Stimulated activated CD8-positive, alpha-beta memory T cell treated with anti-CD3 and anti-CD28 coated beads, Interleukin-7, amount 100 ng/mL, for 24 hours (primary cell): ENCODE data around the gene MPPED2.
"Not testable (repeated sequence)": the region's sequence is repeated elsewhere in the genome, so short reads cannot be mapped to it uniquely, and the experiment has no call there.

Experiments used
- DNase-seq: peaks from one replicate; pipeline ENCODE4 v3.0.0-alpha.2; 2020; ENCODE audit warnings: low read depth

MPPED2 gene

DNA sequence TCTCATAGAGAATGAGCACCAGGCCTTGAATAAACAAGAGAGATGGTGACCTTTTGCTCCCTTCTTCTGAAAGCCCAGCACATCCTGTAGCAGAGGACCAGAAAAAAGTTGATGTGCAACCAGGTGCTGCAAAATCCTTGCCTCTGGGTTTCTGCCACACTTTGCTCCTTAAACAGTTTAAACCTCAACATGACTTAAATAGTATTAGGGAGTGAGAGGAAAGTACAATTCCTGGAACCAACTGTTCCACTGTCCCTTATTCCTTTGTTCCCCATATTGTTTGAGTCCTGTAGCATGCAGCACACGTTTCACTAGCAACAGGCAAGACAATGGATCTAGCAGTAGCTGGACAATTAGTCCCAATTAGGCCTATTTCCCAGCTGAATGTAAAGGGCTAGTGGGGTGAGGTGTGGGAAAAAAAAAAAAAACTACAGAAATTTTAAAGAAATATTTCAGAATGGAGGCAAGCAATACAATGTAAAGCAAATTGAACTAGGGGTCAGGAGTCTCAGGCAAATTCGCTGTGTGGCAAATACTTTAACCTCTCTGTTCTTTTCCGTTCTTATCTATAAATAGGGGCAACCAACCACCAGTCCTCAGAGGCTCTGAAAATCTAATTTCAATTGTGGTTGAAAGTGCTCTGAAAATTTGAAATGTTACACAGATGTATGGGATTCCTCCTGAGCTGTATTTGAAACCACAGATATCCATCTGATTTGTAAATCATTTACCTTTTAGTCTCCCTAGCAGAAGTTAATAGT is 6.6 kb downstream of the MPPED2 start:
- DNase-seq, result no peak

DNA sequence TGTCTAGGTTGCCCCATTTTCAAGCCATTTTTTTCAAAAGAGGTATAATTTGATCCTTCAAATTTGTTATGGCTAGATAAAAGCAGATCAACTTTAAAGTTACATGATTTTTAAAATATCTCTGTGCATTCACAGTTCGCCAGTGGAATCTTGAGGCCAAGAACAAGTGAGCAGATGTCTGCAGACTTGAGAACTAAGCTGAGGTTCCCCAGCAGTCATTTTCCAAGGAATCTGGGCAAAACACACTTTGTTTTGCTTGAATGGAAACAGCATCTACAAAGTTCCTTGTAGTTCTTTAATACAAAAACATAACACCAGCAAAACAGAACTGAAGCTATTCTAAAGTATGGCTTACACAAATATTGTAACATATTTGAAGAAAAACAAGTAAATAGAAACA is 7.7 kb downstream of the MPPED2 start:
- DNase-seq, result no peak

DNA sequence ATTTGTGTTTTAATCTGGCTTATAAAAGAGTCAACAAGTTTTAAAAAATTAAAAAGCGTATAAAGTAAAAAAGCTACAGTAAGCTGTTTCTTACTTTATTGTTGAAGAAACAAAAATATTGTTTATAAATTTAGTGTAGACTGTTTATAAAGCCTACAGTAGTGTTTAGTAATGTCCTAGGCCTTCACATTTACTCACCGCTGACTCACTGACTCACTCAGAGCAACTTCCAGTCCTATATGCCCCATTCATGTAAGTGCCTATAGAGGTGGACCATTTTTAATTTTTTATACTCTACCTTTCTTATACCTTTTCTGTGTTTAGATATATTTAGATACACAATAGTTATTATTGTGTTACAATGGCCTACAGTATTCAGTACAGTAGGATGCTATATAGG is 12.2 kb downstream of the MPPED2 start:
- DNase-seq, result no peak

DNA sequence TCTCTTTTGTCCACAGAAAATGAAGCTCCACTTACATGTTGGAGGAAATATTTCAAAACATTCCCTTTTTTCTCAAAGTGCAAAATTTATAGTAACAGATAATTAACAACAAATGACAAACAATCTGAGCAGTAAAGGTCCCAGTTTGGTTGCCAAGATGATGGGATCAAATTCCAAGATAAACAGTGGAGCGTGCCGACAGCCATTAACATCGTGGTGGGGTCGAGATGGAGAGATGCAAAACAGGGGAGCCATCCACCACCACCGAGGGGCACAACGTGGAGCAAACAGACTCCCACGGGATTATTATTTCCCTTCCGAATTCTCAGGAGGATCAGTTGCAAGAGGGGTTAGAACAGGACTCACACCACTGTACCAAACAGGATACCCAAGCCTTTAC is 17.2 kb downstream of the MPPED2 start:
- no peak for DNase-seq

DNA sequence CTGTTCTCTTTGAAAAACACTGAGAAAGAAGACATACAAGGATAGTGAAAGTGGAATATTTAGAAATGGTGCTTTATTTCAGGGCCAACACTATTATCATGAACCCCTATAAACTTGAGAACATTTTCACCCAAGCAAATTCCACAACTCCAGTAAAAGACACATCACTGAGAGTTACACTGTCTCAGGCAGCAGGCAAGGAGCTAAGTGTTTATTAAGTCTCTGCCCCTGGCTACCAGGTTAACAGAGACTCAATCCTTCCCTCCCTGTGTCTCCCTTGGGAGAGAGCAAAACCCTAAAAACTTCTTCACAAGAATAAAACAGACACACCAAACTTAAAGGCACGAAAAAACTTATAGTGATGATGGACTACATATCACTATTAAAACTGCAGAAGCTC is 18.5 kb downstream of the MPPED2 start:
- DNase-seq, result no peak

DNA sequence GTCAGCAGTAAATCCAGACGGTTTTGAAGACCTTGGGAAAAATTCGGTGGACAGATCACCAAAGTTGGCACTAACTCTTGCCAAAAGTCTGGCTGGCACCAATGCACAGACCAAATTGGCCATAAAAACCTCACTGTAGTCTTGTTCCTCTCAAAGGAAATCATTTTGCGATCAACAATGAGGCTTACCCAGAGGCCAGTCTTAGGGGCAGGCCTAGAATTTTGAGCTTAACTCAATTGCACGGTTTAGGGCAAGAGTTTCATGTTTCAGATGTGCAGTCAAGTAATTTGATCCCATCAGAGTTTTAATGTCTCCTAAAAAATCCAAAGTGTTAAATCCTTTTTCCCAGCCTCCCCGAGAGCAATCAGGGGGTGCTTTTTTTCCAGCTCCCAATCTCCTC is 19.0 kb downstream of the MPPED2 start:
- no peak for DNase-seq

DNA sequence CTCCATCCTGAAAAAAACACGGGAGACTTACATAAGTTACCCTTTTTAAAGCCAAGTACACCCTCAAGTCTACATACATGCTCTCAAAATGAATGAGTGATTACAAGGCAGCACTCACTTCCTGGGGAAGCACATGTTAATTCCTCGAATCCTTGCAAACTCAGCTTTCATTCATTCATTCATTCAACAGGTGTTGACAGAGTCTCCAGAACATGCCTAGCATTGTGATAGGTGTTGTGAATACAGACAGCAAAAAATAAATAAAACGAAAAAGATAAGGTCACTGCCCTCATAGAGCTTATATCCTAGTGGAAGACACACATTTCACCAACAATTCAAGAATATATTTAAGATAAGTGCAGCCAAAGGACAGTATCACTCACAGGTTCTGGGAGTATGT is 19.7 kb downstream of the MPPED2 start:
- no peak for DNase-seq

DNA sequence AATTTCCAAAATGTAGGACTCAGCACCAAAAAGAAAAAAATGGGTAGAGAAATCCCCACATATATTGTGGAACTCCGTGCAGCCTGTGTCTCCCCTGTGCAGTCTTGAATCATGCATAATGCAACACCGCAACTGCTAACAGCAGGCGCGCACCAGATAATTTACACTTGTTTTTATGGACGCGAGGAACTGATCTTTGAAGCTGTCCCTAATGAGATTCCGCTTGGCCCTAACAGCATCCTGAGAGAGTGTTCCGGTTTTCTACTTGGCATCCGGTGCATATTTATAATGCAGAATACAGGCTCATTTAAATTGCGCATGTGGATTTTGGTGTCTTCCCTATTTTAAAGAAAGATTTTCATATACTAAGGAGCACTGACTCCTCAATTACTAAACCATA is 21.1 kb downstream of the MPPED2 start:
- no peak for DNase-seq

DNA sequence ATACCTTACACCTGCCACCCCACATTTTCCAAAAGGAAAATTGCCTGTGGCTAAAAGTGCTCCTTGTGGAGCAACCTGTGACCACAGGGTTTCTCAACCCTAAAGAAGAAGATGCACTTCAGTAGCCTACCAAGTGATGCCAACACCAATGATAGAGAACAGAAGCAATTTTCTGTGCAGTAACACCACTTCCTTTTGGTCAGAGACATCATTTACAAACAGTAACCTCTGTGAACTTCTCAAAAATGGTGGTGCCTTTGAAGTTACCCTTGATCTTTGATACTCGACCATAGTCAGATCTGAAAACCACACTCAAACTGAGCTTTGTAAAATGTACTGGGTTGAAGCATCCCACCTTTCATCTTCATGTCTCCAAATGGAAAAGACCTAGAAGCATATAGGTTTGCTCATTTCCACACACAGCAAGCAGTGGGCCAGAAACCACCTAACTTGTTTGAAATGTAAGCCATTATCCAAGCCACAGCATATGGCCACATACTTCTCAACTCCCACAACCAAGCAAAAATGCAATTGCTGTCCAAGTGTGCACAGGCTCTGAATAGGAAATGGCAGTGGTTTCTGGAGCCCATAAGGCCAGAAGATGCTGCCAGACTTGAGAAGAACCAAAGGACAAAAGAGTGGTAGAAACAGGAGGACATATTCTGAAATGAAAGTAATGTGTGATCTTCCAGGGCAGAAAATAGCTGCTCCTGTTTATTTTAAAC is 24.3 kb downstream of the MPPED2 start:
- DNase-seq, result no peak

DNA sequence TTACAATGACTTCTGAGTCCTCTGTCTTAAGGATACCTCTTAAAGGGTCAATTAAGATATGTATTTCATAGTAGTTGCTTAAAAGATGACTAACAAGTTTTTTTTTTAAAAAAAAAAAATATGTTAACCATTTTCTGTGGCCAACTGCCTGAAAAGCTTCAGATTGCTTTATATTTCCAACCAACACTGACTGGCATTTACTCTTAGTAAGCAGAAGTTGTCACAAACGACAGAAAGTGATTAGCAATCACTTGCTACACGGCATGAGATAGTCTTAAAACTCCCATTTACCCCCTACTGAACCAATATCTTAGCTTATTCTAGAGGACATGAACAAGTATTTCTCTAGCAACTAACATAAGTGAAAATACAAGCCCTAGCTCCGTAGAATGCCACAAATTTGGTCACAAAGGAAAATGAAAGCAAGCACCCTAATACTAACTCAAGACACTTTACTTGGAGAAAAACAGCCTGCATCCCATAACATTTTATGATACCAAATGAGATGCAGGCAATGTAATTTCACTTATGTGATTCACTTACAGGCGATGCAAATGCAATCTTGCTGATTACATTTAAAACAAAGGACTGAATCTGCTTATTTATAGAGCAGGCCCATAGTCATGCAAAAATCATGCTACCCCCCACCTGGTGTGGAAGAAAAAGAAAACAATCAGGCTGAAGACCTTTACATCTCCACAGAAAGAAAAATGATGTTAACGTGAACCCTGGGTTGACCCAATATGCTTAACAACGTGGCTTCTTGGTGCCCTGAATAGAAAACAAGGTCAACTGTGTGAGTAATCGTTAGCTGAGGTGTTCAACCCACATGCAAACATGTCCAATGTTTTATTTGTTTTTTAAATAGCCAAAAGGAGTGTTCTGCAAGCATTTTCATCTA is 25.7 kb downstream of the MPPED2 start:
- no peak for DNase-seq

DNA sequence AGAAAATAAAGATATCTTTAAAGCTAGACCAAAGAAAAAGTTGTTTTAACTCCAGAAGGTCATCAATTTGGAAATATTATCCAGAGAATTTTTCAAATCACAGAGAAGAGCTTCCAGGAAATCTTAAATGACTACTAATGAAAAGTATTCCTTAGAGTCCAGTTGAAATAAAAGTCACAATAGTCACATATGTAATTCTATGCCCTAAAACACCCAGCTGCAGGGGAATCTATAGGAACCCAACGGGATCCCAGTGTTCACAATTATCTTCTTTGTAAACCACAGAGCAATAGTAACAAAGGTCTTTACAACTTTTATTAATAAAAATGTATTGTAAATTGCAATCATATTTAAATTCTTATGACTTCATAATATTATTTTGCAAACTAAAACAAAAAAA is 27.1 kb downstream of the MPPED2 start:
- DNase-seq, result no peak

DNA sequence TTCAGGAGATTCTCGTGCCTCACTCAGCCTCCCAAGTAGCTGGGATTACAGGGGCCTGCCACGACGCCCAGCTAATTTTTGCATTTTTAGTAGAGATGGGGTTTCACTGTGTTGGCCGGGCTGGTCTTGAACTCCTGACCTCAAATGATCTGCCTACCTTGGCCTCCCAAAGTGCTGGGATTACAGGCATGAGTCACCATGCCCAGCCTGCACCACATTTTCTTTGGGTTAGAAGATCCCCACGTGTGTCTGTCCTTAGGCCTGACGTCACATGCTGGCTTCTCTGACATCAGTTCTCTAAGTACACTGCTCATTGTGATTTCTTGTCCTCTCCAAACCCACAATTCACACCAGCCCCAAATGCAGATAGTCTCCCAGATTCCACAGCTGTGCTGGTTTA is 31.6 kb downstream of the MPPED2 start:
- DNase-seq, result not testable (repeated sequence)

DNA sequence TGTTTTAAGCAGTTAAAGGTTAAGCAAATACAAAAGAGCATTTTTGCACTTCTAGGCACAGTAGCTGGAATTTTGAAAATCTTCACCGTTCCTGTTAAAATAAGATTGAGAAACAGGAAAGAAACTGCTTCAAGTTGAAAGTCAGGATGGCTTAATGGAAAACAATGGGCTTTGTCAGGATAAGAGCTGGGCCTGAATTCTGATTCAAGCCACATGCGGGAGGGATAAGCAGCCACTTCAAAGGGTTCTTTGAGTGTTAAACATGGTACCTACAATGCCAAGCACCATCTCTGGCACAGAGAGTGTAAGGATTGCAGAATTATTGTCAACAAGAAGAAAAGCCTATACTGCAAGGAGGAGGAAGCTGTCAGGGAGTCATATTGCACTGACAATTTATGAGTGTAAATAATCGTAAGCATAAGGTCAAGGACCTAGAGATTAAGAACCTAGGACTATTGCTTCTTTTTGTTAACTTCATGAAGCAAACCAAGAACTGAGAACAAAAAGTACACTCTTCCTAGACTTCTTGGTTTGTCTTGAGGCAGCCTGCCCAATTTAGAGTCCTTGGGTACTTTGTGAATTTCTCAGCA is 32.5 kb downstream of the MPPED2 start:
- no peak for DNase-seq

DNA sequence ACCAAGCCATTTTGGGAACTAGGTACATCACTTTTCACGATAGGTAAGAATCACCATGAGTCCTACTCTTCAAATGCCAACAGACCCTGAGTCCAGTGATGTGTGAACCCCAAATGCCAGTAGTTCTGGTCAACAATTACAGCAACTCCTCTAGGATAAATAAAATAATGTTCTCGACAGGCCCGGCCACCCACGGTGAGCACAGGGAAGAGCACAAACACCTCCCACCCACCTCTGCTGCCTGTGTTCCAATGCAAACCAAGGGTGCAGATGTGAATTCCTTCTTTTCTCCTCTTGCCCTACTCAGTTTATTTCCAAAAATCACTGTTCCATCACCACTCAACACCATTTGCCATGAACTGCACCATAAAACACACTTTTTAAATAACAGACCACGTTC is 33.3 kb downstream of the MPPED2 start:
- no peak for DNase-seq

DNA sequence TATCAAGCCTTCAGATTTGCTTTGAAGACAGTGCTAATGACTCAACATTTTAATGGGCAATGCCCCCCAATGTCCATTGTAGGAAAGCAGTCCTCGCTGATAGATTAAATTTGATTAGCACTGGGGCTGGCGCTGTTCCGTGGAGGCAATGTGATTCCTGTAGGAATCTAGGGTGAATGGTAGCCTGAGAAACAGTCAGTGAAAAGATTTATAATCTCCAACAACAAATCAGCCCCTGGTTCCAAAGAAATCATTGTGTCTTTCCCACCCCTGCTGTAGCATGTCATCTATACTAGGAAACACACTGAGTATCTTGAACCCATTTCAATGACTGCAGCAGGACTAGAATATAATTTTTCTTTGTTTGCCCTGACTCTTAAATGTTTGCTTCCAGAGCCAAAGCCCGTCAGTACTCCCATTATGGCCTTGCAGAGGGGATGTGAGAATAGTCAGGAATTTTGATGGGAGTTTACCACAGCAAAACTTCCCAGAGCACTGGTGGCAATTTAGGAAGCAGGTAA is 36.1 kb downstream of the MPPED2 start:
- no peak for DNase-seq

DNA sequence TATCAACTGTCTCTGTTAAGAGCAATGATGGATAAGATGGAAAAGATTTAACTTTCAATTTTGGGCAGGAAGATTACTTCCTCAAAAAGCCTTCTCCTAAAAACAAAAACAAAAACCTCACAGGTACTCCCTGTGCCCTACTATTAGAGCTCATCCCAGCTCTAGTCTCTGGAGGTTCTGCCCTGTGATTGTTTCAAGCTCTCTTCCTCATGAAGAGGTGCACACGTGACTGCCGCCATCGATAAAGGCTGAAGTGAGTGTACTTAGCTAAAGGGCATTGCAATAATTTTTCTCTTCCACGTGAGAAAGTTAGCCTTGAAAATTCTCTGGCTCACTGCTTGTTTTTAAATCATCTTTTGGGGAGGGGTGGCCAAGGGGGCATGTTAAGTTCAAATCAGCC is 36.6 kb downstream of the MPPED2 start:
- no peak for DNase-seq

DNA sequence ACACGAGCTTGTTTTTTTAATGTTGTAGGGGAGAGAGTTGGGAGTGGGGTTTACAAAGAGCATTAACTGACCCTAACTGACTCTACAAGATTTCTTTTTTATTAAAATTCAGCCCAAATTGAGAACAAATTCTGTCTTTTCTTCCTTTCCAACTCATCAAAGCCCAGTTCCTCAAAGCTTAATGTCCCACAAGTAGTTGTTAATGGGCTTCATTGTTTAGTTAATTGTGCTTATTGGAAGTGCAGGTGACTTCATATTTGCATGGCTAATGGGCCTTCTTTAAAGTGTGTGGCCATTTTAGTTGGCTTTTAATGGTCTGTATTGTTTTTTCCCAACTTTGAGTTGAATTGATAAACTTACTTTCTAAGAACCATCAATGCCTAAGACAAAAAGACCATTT is 39.8 kb downstream of the MPPED2 start:
- DNase-seq, result no peak

DNA sequence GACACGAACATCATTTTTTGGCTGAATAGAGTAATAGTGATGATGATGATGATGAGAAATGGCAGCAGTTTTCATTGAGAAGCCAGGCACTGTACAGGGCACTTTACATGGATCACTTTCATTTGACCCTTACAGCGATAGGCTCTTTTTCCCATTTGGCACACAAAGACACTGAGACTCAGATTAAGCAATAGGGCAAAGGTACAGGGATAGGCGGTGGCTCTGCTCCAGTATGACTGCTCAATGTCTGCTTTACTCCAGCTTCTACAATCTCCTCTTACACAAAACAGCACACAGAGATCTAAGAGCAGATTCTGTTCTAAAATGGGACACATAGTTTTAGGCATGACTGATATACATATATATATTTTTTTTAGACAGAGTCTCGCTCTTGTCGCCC is 40.6 kb downstream of the MPPED2 start:
- DNase-seq, result no peak

DNA sequence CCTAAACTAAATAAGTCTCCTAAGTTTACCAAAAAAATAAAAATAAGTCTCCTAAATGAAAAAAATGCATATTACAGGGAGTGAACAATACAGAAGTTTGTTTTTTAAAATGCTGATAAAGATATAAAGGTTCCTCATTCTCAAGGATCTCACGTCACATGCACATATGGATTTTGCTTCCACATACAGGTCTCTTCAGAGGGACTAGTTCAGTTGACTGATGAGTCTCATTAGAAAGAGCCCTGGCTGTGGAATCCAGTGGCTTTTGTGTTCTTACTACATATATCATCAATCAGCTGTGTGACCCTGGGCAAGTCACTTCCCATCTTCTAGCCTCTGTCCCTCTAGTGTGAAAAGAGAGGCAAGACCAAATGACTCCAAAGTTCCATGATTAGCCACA is 43.1 kb downstream of the MPPED2 start:
- no peak for DNase-seq

DNA sequence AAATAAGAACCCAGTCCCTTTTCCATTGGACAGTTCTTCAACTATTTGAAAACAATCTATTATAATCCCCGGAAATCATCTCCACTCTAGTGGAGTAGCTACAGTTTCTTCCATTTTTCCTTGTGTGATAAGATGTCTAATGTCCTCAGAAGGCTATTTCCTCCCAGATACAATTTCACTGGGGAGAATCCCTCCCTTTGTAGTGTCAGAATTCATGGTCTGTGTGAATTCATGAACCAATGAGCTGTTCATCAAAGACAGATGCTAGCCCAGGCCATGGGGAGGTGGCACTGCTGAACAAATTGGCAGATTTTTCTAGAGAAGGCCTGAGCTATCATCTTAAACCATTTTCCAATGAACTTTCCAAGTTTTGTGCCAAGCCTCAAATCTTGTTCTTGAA is 45.4 kb downstream of the MPPED2 start:
- no peak for DNase-seq

DNA sequence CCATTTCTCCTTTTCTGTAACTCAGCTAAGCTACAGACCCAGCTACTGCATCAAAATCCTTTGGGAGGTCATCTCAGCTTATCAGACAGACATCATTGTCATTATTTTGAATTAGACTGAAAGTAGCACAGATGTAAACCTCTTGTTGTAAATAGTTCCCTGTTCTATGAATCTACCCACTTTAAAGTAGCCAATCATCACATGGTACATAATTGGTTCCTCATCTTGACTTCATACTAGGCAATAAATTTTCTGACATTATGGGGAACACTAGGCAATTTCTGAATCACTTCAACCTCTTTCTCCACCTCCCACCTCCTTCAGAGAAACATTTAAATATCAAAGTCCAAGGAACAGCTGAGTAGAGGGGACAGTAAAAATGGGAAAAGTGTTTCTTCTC is 47.9 kb downstream of the MPPED2 start:
- no peak for DNase-seq

DNA sequence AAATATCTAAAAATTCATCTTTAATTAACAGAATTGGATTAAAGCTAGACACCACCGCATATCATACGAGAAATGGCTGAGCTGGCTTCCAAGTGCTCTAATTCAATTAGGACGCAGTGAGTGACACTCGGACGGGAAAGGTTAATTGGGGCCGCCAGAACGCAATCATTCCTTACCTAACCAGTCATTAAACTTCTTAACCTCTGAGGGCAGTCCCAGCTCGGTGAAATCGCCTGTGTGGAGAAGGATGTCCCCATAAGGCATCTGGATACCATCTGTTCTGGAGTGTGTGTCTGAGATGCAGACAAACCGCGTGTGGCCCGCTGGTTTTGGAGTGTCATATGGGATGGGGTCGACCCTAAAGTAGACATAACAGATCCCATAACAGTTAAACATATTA is 50.3 kb downstream of the MPPED2 start:
- DNase-seq, result no peak
